A172 (cell line): ENCODE measurements around the gene PFKFB3. TPM values are rescaled to one million over a fixed set of nuclear protein-coding genes. Genes with fewer than 3 reads are reported as not detected.
"Not testable (repeated sequence)": the region's sequence is repeated elsewhere in the genome, so short reads cannot be mapped to it uniquely, and the experiment has no call there.

ENCODE experiments used
- DNase-seq: peaks from one replicate; pipeline ENCODE4 v3.0.0-alpha.2; 2015; ENCODE audit warnings: low spot score
- total RNA-seq: library from RNA; depleted of rRNA; stranded (reverse); fragments of >200 nt; shearing (Covaris generic); gene quantifications from 2 replicates; pipeline ENCODE4 v1.2.3, GENCODE V29; 2014

Gene PFKFB3
- total RNA-seq, 1 experiment from 2014 or later = 16.5 TPM

GRCh38 chr10:6178581-6178980, 24.2 kb upstream of the PFKFB3 start:
- DNase-seq = no peak

DNA sequence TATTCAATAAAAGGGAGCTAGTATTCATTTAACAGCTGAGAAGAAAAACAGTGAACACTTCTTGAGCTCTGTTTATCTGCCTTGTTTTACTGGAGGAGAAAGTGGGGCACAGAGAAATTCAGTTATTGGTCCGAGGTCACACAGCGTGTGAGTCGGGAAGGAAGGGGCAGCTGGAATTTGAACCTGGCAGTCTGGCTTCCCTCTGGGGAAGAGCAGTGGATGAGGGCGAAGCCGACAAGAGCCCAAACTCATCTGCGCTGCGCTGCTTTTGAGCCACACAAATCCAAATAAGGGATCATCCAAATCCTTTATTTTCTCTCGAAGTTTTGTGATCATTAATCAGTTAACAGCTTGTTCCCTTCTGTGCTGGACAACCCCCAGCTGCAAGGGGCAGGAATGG, 23.7 kb upstream of the PFKFB3 start:
- DNase-seq = no peak

DNA sequence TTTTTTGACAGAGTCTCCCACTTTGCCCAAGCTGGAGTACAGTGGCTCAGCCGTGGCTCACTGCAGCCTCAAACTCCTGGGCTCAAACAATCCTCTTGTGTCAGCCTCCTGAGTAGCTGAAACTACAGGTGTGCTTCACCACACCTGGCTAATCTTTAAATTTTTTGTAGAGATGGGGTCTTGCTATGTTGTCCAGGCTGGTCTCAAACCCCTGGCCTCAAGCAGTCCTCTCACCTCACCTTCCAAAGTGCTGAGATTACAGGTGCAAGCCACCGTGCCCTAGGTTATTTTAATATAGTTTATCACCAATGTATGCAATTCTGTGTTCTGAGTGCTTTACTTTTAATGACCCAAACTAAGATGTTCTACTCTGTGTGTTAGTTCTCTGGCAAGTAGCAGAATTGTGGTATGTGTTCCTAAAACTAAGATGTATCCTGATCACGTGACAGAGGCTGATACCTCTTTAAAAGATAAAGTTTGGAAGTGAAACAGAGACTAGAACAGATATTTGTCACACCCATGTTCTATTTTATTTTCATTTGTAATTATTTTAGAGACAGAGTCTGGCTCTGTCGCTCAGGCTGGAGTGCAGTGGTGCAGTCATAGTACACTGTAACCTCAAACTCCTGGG, 22.1 kb upstream of the PFKFB3 start:
- no peak for DNase-seq

DNA sequence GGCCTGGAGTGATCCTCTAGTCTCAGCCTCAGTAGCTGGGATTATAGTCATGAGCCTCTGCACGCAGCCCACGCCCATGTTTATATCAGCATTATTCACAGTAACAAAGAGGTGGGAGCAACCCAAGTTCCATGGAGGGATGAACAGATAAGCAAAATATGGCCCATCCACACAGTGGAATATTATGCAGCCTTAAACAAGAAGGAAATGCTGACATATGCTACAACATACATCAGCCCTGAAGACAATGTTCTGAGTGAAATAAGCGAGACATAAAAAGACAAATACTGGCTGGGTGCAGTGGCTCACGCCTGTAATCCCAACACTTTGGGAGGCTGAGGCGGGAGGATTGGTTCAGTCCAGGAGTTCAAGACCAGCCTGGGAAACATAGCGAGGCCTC, 21.5 kb upstream of the PFKFB3 start:
- no peak for DNase-seq

- DNase-seq = no peak
Observed at GRCh38 chr10:6182454-6183098, 20.2 kb upstream of the PFKFB3 start.

DNA sequence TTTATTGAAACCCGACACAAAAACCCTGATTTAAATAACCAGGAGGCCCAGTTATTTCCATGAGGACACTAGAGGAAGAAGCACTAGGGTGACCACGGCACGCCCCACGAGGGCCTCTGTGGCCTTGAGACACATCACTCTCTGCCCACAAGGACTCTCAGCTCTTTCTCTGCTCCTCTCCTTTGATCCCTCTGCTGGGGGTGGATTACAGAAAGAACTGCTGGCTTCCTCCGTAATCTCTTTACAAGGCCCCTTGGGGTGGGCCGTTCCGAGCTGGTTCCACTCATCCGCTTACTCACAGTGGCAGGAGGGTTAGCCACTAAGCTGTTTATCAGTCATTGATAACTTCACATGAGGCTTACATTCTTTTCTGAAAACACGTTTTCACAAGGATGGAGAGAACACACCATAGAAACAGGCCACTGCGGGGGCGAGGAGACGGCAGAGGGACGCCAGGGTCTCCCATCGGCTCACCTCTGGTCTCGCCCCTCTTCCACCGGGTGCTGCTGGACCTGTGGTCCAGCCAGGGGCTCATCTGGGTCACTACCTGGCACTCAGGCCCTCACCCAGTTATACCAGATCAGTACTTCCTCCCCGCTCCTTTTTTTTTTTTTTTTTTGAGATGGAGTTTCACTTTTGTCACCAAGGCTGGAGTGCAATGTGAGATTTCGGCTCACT, 17.6 kb upstream of the PFKFB3 start:
- DNase-seq = no peak

DNA sequence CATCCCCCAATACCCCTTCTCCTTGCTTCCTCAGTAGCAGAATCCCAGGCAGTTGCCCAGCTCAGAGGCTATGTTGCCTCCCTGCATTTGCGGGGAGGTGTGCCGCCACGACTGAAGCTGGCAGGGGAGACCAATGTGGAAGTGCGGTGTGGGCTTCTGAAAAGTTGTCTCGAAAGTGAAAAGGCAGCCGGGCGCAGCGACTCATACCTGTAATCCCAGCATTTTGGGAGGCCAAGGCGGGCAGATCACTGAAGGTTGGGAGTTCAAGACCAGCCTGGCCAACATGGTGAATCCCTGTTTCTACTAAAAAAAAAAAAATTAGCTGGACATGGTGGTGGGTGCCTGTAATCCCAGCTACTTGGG, 15.9 kb upstream of the PFKFB3 start:
- no peak for DNase-seq

DNA sequence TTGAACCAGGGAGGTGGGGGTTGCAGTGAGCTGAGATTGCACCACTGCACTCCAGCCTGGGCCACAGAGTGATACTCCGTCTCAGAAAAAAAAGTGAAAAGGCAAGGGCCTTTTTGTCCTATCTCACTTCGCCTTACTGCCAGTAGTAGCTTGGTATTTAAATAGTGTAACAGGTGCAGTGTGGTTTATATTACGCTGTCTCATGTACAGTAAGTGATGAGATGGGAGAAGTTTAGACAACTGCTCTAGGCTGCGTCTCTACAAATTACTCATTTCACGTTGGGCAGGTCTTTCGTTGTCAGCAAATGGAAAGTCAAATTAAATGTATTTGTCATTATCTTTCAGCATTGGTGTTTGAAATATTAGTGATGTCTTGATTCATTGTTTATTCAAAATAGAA, 15.5 kb upstream of the PFKFB3 start:
- no peak for DNase-seq

- DNase-seq = not testable (repeated sequence)
Observed at GRCh38 chr10:6190033-6190432, 12.7 kb upstream of the PFKFB3 start.

DNA sequence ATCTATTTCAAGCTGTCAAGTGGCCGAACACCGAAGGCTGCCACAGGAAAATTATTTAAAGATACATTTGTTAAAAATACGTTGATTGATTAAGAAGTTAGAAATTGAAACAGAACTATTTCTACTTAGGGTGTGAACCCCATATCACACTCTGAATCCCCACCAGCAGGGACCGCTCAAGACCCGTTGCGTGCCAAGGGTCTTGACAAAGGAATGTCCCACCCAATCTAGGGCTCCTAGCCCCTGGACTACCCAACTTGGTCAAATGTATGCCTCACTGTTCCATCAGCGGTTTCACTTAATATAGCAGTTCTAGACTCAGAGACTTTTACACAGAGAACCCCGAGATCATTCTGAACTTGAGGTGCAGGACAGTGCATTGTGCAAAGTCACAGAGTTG, 11.6 kb upstream of the PFKFB3 start:
- DNase-seq = no peak

GRCh38 chr10:6191569-6191968, 11.2 kb upstream of the PFKFB3 start:
- no peak for DNase-seq

GRCh38 chr10:6193342-6193741, 9.4 kb upstream of the PFKFB3 start:
- not testable (repeated sequence) for DNase-seq

GRCh38 chr10:6194311-6194710, 8.4 kb upstream of the PFKFB3 start:
- no peak for DNase-seq

DNA sequence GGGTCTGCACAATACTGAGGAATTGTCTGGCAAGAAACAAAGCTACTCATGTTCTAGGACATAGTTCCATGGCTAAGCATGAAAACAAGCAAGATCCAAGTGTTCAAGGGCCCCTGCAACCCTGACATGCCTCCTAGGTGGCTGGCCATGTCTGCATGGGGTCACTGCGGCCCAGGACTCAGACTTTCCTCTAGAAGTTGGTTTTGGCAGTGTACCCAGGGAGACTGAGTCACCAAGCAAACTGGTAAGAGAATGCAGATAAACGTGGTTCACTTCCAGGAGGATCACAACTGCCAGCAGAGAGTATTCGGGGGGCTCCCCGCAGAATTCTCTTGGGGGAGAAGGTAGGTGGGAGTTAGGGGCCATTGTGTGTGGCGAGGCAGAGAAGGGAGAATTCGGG, 7.4 kb upstream of the PFKFB3 start:
- DNase-seq = no peak

DNA sequence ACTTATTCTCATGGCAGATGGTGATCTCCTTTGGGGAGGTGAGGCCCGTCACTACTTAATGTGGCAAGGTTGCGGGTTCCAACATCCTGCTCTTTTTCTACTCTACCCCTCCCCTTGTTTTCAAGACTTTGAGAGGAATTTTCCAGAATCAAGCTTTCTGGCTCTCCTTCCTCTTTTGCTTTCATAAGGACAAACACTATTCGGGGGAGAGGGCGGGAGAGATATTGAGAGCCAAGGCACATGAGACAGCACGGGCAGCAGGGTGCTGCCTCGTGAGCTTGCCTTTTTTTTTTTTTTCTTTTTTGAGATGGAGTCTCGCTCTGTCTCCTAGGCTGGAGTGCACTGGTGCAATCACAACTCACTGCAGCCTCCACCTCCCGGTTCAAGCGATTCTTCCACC, 6.9 kb upstream of the PFKFB3 start:
- DNase-seq = no peak

GRCh38 chr10:6196524-6196923, 6.2 kb upstream of the PFKFB3 start:
- not testable (repeated sequence) for DNase-seq

DNA sequence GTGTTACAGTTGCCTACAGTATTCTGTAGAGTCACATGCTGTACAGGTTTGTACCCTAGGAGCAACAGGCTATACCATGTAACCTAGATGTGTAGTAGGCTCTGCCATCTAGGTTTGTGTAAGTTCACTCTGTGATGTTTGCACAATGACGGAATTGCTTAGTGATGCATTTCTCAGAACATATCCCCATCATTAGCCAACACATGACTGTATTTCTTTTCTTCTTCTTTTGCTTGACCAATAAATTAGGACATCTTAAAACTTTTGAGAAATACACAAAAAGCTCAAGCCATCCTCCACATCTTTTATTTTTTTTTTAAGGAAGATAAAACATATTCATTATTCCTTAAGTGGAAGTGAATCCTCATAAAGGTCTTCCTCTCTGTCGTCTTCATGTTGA, 5.4 kb upstream of the PFKFB3 start:
- no peak for DNase-seq

- no peak for DNase-seq
Observed at GRCh38 chr10:6198171-6198570, 4.6 kb upstream of the PFKFB3 start.

- no peak for DNase-seq
Observed at GRCh38 chr10:6199131-6199733, 3.5 kb upstream of the PFKFB3 start.

- no peak for DNase-seq
Observed at GRCh38 chr10:6200440-6200733, 2.3 kb upstream of the PFKFB3 start.

DNA sequence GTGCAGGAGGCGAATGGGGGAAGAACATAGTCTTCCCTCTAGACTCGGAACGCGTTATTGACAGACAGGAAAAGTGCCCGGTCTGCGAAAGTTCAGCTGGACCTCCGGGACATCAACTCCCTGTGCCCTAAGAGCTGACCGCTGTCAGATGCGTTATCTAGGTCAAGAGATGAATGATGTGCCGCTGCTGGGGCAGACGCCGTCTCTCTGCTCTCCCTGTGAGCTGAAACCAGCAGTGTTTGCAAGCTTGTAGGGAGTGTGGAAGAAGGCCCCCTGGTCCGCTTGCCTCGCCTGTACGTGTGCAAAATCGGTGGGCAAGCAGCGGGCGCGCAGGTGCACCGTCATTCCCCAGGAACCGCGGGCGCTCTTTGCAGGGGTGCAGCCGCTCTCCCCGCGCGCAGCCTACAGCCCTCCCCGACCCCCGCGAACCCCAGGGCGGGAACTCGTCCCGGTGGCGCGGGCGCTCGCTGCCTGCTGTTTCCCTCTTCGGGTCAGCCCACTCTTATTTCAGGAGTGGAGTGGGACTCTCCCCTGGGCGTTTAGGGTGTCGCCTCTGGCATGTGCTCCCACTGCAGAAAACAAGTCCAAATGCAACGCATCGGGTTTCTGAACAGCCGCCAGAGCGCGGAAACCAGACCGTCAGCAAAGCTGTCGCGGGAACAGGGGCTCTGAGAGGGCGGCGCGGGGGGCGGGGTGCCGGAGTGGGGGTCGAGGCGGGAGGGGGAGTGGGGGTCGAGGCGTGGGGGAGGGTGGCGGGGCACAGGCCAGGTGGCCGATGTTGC, 1.8 kb upstream of the PFKFB3 start:
- DNase-seq = peak; percentile 28

DNA sequence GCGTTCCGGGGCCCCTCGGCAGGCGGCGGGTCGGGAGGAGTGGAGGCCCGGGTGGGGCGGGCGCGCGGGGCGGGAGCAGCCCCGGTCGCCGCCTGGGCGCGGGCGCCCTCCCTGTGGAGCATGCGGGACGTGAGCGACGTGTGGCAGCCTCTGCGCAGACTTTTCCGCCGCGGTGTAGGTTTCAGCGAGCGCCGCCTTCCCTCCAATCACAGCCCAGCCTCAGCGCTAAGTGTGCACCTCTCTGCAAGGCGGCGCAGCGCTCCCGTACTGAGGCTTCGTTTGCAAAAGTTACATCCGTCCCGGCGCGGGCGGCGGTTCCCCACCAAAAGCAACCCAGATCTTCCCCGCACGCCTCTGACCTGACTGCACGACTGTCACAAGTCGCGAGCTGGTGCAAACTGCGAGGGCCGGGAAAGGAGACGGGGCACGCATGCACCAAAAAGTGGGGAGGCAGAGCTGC, 1.2 kb upstream of the PFKFB3 start:
- no peak for DNase-seq
